Lower lobe of right lung (tissue), 2 donors: ENCODE measurements around the gene ACTG1. TPM values are rescaled to one million over a fixed set of nuclear protein-coding genes. Genes with fewer than 3 reads are reported as not detected.
"Not testable (repeated sequence)": the region's sequence is repeated elsewhere in the genome, so short reads cannot be mapped to it uniquely, and the experiment has no call there.

ENCODE experiments used
- ATAC-seq, 2 donors: fragments of 200-7000 bp; cut with Tn5 transposase; one replicate each; pipeline ENCODE4 v1.9.1; 2020 to 2022; ENCODE audit warnings: mild to moderate bottlenecking in 2 of 2, moderate library complexity in 2 of 2
- DNase-seq: peaks from one replicate; pipeline ENCODE4 v3.0.0-alpha.2; 2020
- H3K27ac ChIP-seq: fragments of 200-600 bp; one replicate; pipeline ENCODE4 v1.8.0; 2022
- H3K27me3 ChIP-seq: fragments of 200-600 bp; one replicate; pipeline ENCODE4 v1.8.0; 2022; ENCODE audit warnings: low read depth
- H3K36me3 ChIP-seq: fragments of 200-600 bp; one replicate; pipeline ENCODE4 v1.8.0; 2022; ENCODE audit warnings: mild to moderate bottlenecking
- H3K4me1 ChIP-seq: fragments of 200-600 bp; one replicate; pipeline ENCODE4 v1.8.0; 2022
- H3K4me3 ChIP-seq: fragments of 200-600 bp; one replicate; pipeline ENCODE4 v1.8.0; 2022; ENCODE audit warnings: mild to moderate bottlenecking
- H3K9me3 ChIP-seq: fragments of 200-600 bp; one replicate; pipeline ENCODE4 v1.8.0; 2022
- CTCF ChIP-seq: fragments of 200-600 bp; IDR thresholded peaks from one replicate; pipeline ENCODE4 v1.8.0; 2022; ENCODE audit warnings: antibody characterized with exemption, mild to moderate bottlenecking
- intact Hi-C: fragments of 100-400 bp; cut with DNase I; formaldehyde crosslinking; loops from one replicate; pipeline ENCODE4 v1.11.0; 2022
- total RNA-seq: library from RNA; stranded (reverse); fragmentation: NEBNext Ultra II Directional; extraction: Animal tissue kit (Norgen Biotek cat#: 25700); gene quantifications from one replicate; pipeline ENCODE4 v1.2.1, GENCODE V29; 2021
- donor health status: DM: no; HTN: yes; CAD: no; lungs with severe emphysema.

ACTG1 gene
- total RNA-seq, 1 donor from 2014 or later: 1,821 TPM

DNA sequence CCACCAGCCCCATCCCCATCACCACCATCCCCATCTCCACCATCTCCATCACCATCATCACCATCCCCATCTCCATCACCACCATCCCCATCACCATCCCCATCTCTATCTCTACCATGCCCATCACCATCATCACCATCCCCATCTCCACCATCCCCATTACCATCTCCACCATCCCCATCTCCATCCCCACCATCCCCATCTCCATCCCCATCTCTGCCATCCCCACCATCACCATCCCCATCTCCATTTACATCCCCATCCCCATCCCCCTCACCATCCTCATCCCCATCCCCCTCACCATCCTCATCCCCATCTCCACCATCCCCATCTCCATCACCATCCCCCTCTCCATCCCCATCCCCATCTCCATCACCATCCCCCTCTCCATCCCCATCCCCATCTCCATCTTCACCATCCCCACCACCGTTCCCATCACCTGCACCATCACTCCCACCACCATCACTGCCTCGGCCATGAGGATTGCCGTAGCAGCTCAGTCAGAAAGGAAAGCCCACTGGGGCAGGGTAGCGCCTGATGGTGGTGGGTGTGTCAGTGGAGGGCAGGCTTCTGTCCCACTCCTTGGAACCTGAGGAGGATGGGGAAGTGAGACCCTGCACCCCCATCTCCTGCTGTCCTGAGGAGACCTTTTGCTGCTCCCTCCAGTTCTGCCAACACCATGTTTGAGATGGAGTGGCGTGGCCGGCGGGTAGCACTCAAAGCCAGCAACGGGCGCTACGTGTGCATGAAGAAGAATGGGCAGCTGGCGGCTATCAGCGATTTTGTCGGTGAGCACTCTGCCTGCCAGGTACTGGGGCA is 23.1 kb upstream of the ACTG1 start:
- DNase-seq (no peak), ATAC-seq (no peak)
- Histone ChIP-seq H3K27ac (no peak overlapping the region), H3K36me3 (peaks cover 16% of the 10 kb centered on the region), H3K9me3 (no peaks in the 10 kb centered on the region), H3K27me3 (peaks cover 31% of the 10 kb centered on the region), H3K4me3 (no peak overlapping the region), H3K4me1 (peaks cover 16% of the 10 kb centered on the region)
- intact Hi-C loops: no loop called here
- TF ChIP-seq CTCF: no peak

DNA sequence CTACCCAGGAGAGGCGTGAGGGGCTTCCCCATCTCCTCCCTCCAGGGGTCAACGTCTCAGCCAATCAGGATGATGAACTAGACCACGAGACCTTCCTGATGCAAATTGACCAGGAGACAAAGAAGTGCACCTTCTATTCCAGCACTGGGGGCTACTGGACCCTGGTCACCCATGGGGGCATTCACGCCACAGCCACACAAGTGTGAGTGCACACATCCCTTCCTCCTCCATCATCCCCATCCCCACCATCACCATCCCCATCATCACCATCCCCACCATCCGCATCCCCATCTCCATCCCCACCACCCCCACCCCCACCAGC is 22.4 kb upstream of the ACTG1 start:
- no peak for TF ChIP-seq CTCF
- Histone ChIP-seq H3K4me3 (no peak overlapping the region), H3K4me1 (peaks cover 16% of the 10 kb centered on the region), H3K27me3 (peaks cover 31% of the 10 kb centered on the region), H3K27ac (no peak overlapping the region), H3K36me3 (peaks cover 9% of the 10 kb centered on the region), H3K9me3 (no peaks in the 10 kb centered on the region)
- intact Hi-C loops: no loop called here
- DNase-seq: no peak
- ATAC-seq: no peak

DNA sequence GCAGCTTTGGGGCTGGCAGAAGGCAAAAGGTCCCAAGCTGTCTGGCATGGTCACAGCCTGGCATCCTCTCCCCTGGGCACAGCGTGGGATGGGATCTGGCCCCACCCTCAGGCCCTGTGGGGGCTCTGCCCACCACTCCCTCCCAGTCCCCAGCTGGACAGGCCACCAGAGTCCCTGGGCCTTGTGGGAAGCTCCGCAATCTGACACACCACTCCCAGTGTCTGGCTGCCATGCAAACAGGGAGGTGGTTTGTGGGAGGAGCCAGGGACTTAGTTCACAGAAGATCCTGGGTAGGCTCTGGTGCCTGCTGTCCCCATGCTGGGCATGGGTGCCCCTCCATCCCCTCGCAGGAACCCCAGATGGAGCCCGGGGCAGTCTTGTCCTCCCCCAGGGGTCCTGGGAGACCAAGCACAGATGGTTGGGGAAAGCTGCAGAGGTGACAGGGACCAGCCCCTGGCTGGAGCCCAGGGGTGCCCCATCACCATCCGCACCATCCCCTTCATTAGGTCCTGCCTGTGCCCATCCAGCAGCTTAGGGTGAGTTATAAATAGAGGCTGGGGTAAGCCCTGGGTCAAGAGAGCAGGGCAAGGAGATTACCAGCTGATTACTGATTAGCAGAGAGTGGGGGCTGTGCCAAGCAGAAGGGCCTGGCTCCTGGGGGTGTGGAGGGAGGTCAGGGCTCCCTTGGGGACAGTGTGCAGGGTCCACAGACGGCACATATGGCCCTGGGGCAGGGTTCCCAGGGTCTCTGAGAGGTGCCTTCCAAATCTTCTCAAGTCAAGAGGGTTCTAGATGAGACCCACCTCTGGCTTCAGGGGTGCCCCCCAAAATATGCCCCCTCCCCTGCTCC is 21.8 kb upstream of the ACTG1 start:
- DNase-seq (no peak), ATAC-seq (no peak)
- H3K4me1 ChIP-seq: peaks cover 16% of the 10 kb centered on the region
- intact Hi-C loops: no loop called here
- no peaks in the 10 kb centered on the region for H3K9me3 ChIP-seq
- no peak overlapping the region for H3K27ac ChIP-seq
- no peak for TF ChIP-seq CTCF
- H3K36me3 ChIP-seq: peaks cover 3% of the 10 kb centered on the region
- peaks cover 31% of the 10 kb centered on the region for H3K27me3 ChIP-seq
- no peak overlapping the region for H3K4me3 ChIP-seq

- Histone ChIP-seq H3K4me1 (peaks cover 16% of the 10 kb centered on the region), H3K9me3 (no peaks in the 10 kb centered on the region), H3K4me3 (no peak overlapping the region), H3K27ac (no peak overlapping the region), H3K36me3 (no peaks in the 10 kb centered on the region), H3K27me3 (peaks cover 36% of the 10 kb centered on the region)
- no peak for TF ChIP-seq CTCF
- no peak for DNase-seq
- intact Hi-C loops: no loop called here
- no peak for ATAC-seq
These were observed 20.9 kb upstream of the ACTG1 start for GRCh38 chr17:81533339-81534141.

DNA sequence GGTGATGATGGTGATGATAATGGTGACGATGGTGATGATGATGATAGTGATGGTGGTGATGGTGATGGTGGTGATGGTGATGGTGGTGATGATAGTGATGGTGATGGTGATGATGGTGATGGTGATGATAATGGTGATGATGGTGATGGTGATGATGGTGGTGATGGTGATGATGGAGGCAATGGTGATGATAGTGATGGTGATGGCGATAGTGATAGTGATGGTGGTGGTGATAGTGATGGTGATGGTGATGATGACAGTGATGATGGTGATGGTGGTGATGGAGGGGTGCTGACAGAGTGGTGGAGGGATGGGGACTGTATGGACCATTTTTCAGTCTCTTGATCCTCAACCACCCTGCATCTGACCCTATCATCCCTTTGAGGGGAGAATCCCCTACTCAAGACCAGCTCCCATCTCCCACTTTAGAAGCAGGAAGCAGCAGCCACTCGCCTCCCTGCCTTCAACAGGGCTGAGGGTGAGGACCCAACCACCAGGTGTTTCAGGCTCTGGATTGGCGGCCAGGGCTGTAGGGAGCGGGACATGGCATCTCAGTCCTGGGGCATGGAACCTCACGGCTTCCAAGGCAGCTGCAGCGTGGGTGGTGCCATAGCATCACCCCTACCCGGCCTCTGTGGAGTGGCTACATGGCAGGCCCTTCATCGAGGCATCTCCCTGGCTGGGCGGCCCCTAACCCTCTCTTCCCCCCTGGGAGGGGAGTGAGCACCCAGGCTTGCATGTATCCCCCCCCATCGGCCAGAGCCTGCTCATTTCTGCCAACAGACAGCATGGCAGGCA is 20.1 kb upstream of the ACTG1 start:
- DNase-seq: no peak
- intact Hi-C loops: no loop called here
- peaks cover 38% of the 10 kb centered on the region for H3K27me3 ChIP-seq

GRCh38 chr17:81531998-81532404 is 19.4 kb upstream of the ACTG1 start:
- H3K36me3 ChIP-seq, H3K27ac ChIP-seq, ATAC-seq, DNase-seq, H3K4me3 ChIP-seq, H3K9me3 ChIP-seq, intact Hi-C loops: not testable (repeated sequence)
- Histone ChIP-seq H3K4me1 (peaks cover 18% of the 10 kb centered on the region), H3K27me3 (peaks cover 38% of the 10 kb centered on the region)

More for the DNA sequence above, 20.1 kb upstream of the ACTG1 start:
- TF ChIP-seq CTCF: no peak
- no peak for ATAC-seq
- Histone ChIP-seq H3K36me3 (no peaks in the 10 kb centered on the region), H3K9me3 (no peaks in the 10 kb centered on the region), H3K4me1 (peaks cover 18% of the 10 kb centered on the region), H3K4me3 (no peak overlapping the region), H3K27ac (no peak overlapping the region)

DNA sequence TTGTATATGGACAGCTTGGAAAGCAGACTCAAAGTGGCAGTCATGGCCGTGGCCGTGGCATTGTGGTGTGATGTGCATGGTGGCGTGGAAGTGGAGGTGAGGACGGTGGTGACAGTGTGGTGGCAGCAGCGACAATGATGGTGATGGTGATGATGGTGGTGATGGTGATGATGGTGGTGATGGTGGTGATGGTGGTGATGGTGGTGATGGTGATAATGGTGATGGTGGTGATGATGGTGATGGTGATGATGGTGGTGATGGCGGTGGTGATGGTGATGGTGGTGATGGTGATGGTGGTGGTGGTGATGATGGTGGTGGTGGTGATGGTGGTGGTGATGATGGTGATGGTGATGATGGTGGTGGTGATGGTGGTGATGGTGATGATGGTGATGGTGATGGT is 18.4 kb upstream of the ACTG1 start:
- H3K9me3 ChIP-seq, ATAC-seq, H3K36me3 ChIP-seq, DNase-seq, H3K4me1 ChIP-seq, H3K4me3 ChIP-seq, intact Hi-C loops, H3K27ac ChIP-seq: not testable (repeated sequence)
- H3K27me3 ChIP-seq: peaks cover 35% of the 10 kb centered on the region
